Sigmoid colon (tissue), 4 donors: ENCODE measurements around the gene PRR14L.

Source experiments
- CTCF ChIP-seq, 4 experiments: fragments of 450-650 bp in 3 of 4; fragments of 200-600 bp in 1 of 4; IDR thresholded peaks; one replicate each; pipeline ENCODE4 v1.5.1; 2016 to 2019; ENCODE audit warnings: antibody characterized with exemption in 4 of 4, mild to moderate bottlenecking in 3 of 4, moderate library complexity in 2 of 4
- EP300 ChIP-seq, 4 donors: sonication (generic); formaldehyde crosslinking; IDR thresholded peaks; one replicate each; pipeline ENCODE4 v1.6.1; 2017; ENCODE audit warnings: antibody characterized with exemption in 4 of 4
- POLR2A ChIP-seq, 2 donors: fragments of 450-650 bp; IDR thresholded peaks; one replicate each; pipeline ENCODE4 v1.6.1; 2016; ENCODE audit warnings: antibody characterized with exemption in 2 of 2, mild to moderate bottlenecking in 2 of 2, moderate library complexity in 2 of 2
- POLR2AphosphoS5 ChIP-seq, 4 donors: sonication (generic); formaldehyde crosslinking; IDR thresholded peaks; one replicate each; pipeline ENCODE4 v1.6.1; 2017; ENCODE audit warnings: antibody characterized with exemption in 4 of 4

GRCh38 chr22:31790240-31790639, 40.3 kb upstream of the PRR14L start:
- no peak for TF ChIP-seq CTCF (IDR thresholded peaks at IDR 0.05)
- no peak for TF ChIP-seq POLR2AphosphoS5 (IDR thresholded peaks at IDR 0.05)
- TF ChIP-seq POLR2A (IDR thresholded peaks at IDR 0.05), result no peak
- TF ChIP-seq EP300 (IDR thresholded peaks at IDR 0.05), result no peak
